Omental fat pad (tissue), 4 donors: ENCODE measurements around the gene CLNK. TPM values are rescaled to one million over a fixed set of nuclear protein-coding genes. Genes with fewer than 3 reads are reported as not detected.

ENCODE experiments used
- ATAC-seq: fragments of 150-250 bp; one replicate; pipeline ENCODE4 v1.9.1; 2016; ENCODE audit warnings: mild to moderate bottlenecking, moderate library complexity; ENCODE audit not compliant: low FRiP score
- DNase-seq: peaks from one replicate; pipeline ENCODE4 v3.0.0-alpha.2; 2019; ENCODE audit warnings: low spot score
- total RNA-seq, 4 donors: library from RNA; depleted of rRNA; stranded (reverse); fragments of >200 nt; gene quantifications; one replicate each; pipeline ENCODE4 v1.1.0, GENCODE V29; 2016
- TF ChIP-seq, protein P1 (sequence below), 3 donors: fragments of 450-650 bp; IDR thresholded peaks; one replicate each; pipeline ENCODE4 v1.5.1; 2016 to 2017; ENCODE audit warnings: antibody characterized with exemption in 3 of 3, mild to moderate bottlenecking in 3 of 3, moderate library complexity in 2 of 3

CLNK gene
- total RNA-seq, 4 donors from 2014 or later: not detected

DNA sequence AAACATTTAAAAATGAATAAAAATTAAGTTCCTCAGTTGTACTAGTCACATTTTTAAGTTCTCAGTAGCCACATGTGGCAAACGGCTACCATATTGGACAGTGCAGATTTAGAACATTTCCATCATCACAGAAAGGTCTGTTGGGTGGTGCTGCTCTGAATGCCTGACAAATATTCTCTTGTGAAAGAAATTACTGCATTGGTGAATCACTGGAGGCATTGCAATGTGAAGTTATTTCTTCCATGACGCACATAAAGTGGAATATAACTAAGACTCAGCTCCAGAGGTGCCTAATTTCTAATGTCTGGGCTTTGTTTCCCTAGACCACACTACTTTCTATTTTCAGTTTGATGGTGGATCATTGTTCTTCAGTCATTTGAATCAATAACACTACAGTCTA, 44.9 kb downstream of the CLNK start:
- no peak for DNase-seq
- TF ChIP-seq, protein P1, sequence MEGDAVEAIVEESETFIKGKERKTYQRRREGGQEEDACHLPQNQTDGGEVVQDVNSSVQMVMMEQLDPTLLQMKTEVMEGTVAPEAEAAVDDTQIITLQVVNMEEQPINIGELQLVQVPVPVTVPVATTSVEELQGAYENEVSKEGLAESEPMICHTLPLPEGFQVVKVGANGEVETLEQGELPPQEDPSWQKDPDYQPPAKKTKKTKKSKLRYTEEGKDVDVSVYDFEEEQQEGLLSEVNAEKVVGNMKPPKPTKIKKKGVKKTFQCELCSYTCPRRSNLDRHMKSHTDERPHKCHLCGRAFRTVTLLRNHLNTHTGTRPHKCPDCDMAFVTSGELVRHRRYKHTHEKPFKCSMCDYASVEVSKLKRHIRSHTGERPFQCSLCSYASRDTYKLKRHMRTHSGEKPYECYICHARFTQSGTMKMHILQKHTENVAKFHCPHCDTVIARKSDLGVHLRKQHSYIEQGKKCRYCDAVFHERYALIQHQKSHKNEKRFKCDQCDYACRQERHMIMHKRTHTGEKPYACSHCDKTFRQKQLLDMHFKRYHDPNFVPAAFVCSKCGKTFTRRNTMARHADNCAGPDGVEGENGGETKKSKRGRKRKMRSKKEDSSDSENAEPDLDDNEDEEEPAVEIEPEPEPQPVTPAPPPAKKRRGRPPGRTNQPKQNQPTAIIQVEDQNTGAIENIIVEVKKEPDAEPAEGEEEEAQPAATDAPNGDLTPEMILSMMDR (IDR thresholded peaks at IDR 0.05): no peak
- ATAC-seq: no peak

DNA sequence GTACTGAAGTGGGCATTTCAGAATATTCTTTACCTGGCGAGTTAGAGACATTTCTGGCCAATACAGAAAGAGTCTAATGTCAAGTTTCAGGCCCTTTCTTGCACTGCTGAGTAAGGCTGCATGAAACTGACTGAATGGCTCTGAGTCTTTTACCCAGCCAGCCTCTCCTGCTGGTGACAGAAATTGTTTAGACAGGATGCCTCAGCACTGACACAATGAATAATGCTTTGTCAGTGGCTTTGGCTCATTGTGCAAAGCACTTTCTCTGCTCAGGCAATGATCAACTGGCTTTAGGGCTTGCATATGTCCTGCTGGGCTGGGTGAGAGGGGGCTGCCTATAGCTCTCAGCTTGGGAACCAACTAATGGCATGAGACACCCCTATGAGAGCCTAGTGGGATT, 45.5 kb downstream of the CLNK start:
- ATAC-seq (no peak), DNase-seq (no peak)

DNA sequence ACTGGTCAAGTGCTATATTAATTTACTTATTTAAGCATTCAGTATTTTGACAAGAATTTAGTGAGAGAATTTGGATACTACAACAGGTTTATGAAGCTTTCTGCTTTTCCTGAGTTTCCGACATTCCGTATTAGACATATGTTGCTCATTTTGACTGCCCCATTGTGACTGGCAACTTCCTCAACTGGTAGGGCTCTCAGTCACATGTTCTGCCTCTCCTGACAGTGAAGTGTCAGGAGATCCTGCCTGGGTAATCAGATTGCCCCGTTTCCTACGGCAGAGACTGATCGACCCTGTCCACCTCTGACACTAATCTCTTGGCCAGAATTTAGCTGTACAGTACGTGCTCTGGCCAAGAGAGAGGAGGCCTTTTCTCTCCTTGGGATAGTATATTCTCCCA, 49.5 kb downstream of the CLNK start:
- TF ChIP-seq, protein P1 (IDR thresholded peaks at IDR 0.05): no peak
- ATAC-seq (no peak), DNase-seq (no peak)

More for the DNA sequence above, 45.5 kb downstream of the CLNK start:
- TF ChIP-seq, protein P1 (IDR thresholded peaks at IDR 0.05): no peak

DNA sequence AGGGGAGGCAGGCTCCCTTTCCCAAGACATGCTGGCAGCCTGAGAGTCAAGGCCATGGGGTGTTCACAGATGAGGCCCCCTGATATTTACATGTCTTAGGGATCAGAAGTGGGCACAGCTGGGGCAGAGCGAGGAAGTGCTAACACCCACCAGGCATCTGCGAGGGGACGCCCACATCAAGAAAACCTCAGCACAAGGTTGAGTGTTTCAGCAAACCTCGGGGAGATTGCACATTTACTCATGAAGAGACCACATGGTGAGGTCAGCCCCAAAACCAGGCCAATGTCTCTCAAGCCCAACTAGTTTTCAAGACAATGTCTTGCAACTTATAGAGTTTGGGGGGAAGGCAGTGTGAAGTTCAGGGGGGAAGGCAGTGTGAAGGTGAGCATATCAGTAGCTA, 55.2 kb downstream of the CLNK start:
- ATAC-seq: no peak
- DNase-seq: no peak
- TF ChIP-seq, protein P1 (IDR thresholded peaks at IDR 0.05): no peak

DNA sequence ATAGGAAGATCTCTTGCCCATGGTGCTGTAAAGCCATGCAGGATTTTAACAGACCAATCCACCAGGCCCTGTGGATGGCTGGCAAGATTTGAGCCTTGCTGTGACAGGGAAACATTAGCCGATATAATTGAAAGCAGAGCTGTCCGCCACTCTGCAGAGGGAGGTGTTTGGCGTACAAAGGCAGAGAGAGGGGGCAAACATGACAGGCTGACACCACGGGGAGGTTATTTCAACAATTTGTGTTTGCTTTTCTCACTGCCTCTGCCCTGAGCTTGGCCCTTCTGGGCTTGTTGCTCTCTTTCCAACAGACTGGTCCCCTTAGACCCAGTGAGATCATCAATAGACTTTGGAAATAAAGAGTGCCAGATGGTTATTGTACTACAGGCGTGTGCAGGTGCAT, 59.4 kb downstream of the CLNK start:
- TF ChIP-seq, protein P1 (IDR thresholded peaks at IDR 0.05): no peak
- ATAC-seq: no peak
- no peak for DNase-seq

DNA sequence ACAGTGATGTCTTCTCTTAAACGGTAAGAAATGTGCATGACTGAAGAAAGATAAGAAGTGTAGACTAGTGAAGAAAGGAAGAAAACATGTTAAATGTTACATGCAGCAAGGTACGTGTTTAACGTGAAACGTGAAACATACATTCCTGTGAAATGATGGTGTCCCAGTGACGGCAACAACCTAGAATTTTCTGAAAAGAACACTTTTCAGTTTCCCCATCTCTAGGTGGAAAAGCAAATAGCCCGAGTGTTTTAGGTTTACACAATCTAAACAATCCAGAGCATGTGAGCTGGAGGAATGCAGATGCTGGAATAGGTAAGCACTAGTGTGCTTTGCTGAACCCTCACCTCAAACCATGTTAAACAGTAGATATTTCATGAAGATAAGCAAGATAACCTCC, 60.7 kb downstream of the CLNK start:
- TF ChIP-seq, protein P1 (IDR thresholded peaks at IDR 0.05): no peak
- DNase-seq: no peak
- no peak for ATAC-seq

DNA sequence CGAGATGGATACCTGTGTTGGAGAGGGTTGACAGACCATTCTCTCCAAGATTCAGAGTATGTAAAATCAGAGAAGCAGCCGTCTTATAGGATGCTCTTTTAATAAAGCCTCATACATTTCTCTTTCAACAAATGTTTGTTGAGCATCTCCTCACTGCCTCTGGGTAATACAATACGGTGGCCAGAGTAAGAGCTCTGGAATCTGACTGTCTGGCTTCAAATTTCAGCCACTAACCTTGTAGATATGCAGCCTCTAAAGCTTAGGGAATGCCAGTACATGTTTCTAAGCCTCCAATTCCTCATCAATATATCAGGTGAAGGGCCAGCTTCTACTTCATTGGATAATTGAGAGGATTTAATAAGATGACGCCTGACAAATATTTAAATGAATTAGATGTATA, 61.3 kb downstream of the CLNK start:
- no peak for DNase-seq
- ATAC-seq: no peak
- TF ChIP-seq, protein P1 (IDR thresholded peaks at IDR 0.05): no peak
